Immature natural killer cell (primary cell): Measurements from ENCODE around the gene DOCK8. TPM values are rescaled to one million over a fixed set of nuclear protein-coding genes. Genes with fewer than 3 reads are reported as not detected.

Source experiments
- DNase-seq, 3 donors: peaks; one replicate each; pipeline ENCODE4 v3.0.0; 2022; ENCODE audit warnings: mixed read lengths in 1 of 3
- H3K27ac Mint-ChIP-seq, 6 donors: one replicate each; pipeline ENCODE4 v1.8.0; 2020; ENCODE audit warnings: mixed read lengths in 6 of 6, mild to moderate bottlenecking in 5 of 6, inconsistent platforms in 4 of 6, moderate library complexity in 3 of 6
- H3K27me3 Mint-ChIP-seq, 3 donors: one replicate each; pipeline ENCODE4 v1.8.0; 2020 to 2021; ENCODE audit warnings: low read depth in 3 of 3, mild to moderate bottlenecking in 3 of 3, mixed read lengths in 3 of 3, moderate library complexity in 3 of 3, inconsistent platforms in 1 of 3
- H3K36me3 Mint-ChIP-seq, 3 donors: one replicate each; pipeline ENCODE4 v1.8.0; 2020; ENCODE audit warnings: mixed read lengths in 3 of 3, inconsistent platforms in 2 of 3, mild to moderate bottlenecking in 2 of 3
- H3K4me1 Mint-ChIP-seq, 2 donors: one replicate each; pipeline ENCODE4 v1.8.0; 2020; ENCODE audit warnings: inconsistent platforms in 2 of 2, mild to moderate bottlenecking in 2 of 2, mixed read lengths in 2 of 2, moderate library complexity in 1 of 2
- H3K4me3 Mint-ChIP-seq, 5 donors: one replicate each; pipeline ENCODE4 v1.8.0; 2020; ENCODE audit warnings: mild to moderate bottlenecking in 5 of 5, mixed read lengths in 5 of 5, inconsistent platforms in 3 of 5, moderate library complexity in 3 of 5
- H3K9me3 Mint-ChIP-seq, 6 donors: one replicate each; pipeline ENCODE4 v1.8.0; 2020; ENCODE audit warnings: mild to moderate bottlenecking in 6 of 6, mixed read lengths in 6 of 6, inconsistent platforms in 4 of 6, moderate library complexity in 3 of 6
- polyA plus RNA-seq, 3 donors: library from polyadenylated mRNA; unstranded; fragments of 300-500 nt; fragmentation: Illumina TruSeq; gene quantifications; one replicate each; pipeline ENCODE4 v1.2.3, GENCODE V29; 2021

Gene DOCK8
- polyA plus RNA-seq, 3 donors from 2014 or later = 15.3 to 81.9 (median 25.7) TPM

DNA sequence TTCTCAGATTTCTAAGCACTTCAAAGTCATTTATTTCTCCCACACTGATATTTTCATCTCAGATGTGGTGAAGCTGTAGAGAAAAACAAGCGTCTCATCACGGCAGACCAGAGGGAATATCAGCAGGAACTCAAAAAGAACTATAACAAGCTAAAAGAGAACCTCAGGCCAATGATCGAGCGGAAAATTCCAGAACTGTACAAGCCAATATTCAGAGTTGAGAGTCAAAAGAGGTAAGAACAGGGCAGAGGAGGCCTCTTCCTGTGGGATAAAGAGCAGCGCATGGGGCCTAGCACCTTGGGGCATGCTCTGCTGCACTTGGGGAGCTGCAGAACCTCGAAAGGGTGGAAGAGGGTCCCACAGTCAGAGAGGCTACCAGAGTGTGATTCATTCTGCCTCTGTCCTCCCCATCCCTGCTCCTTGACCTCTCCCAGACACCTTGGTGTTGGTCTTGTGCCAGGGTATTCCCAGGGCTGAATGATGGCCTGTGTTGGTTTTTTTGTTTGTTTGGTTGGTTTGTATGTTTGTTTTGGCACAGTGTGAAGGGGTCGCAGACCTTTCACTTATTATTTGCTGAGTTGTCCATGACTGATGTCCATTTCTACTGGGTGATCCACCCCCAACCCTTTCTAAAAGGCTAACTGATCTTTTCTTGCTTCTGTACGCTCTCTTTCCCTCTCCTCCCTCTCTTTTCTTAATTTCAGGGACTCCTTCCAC is 248.9 kb downstream of the DOCK8 start:
- no peak overlapping the region for H3K4me3 Mint-ChIP-seq
- H3K4me1 Mint-ChIP-seq = peaks cover 39 to 44% of the 10 kb centered on the region in 2 donors
- H3K36me3 Mint-ChIP-seq = peaks cover 19 to 35% (median 25%) of the 10 kb centered on the region in 3 donors
- no peaks in the 10 kb centered on the region for H3K9me3 Mint-ChIP-seq
- H3K27ac Mint-ChIP-seq = peak overlapping the region in 3 of 6 donors; percentile 4 to 66 (median 48)
- peaks cover 0 to 5% (median 0%) of the 10 kb centered on the region in 3 donors for H3K27me3 Mint-ChIP-seq
- DNase-seq = no peak

DNA sequence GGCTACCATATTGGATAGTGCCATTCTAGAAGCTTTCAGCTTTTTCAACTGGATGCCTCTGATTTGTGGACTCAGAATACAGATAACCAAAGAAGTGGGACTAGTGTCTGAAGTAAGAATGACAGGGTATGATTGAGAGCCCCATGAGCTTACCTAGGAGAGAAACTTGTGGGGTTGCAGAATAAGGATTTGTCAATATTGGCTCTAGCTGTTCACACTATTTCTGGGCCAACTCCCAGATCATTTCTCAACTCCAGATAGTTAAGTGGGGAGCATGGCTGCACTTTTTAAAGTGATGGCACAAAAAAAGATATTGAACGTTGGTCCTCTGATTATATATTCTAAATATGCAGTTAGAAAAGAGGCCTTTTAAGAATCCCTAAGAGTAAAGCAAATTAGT is 252.1 kb downstream of the DOCK8 start:
- H3K36me3 Mint-ChIP-seq = peaks cover 19 to 35% (median 25%) of the 10 kb centered on the region in 3 donors

DNA sequence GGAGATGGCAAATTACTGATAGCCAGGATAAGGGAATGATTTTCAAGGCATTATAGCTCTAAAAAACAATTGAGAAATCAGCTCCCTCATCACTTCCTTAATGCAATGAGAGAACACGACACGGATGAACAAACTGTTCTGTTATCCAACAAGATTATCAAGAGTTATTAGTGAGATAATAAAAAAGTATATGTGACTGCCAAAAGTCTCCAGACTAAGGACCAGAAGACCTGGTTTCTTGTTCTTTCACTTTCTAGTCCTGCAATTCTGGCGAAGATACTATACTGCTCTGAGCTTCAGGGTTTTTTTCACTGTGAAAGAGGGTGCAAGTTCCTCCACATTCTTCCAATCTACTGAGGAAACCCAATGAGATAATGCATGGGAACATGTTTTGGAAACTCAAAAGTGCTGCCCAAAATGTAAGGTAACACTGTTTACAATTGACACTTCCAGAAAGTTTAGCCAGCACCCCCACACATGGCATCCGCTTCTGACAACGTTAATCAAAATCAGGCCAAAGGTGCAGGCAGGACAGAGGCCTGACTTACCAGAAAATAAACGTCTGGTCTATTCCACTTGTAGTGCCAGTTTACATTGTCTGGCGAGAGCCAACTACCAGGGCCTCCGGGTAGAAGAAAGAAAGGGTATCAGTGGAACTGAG is 254.2 kb downstream of the DOCK8 start:
- Mint-ChIP-seq H3K27me3 (peaks cover 9 to 13% (median 11%) of the 10 kb centered on the region in 3 donors), H3K36me3 (peaks cover 15 to 21% (median 19%) of the 10 kb centered on the region in 3 donors), H3K4me3 (peak overlapping the region; percentile 71 to 89 (median 78)), H3K27ac (peak overlapping the region; percentile 72 to 90 (median 80)), H3K4me1 (peaks cover 24 to 29% of the 10 kb centered on the region in 2 donors), H3K9me3 (no peaks in the 10 kb centered on the region)
- DNase-seq = no peak

More for the DNA sequence above, 252.1 kb downstream of the DOCK8 start:
- H3K27ac Mint-ChIP-seq = peak overlapping the region in 1 of 6 donors; percentile 40
- DNase-seq = no peak
- no peaks in the 10 kb centered on the region for H3K9me3 Mint-ChIP-seq
- H3K4me1 Mint-ChIP-seq = peaks cover 36 to 41% of the 10 kb centered on the region in 2 donors
- no peak overlapping the region for H3K4me3 Mint-ChIP-seq
- H3K27me3 Mint-ChIP-seq = peaks cover 11 to 13% (median 12%) of the 10 kb centered on the region in 3 donors

DNA sequence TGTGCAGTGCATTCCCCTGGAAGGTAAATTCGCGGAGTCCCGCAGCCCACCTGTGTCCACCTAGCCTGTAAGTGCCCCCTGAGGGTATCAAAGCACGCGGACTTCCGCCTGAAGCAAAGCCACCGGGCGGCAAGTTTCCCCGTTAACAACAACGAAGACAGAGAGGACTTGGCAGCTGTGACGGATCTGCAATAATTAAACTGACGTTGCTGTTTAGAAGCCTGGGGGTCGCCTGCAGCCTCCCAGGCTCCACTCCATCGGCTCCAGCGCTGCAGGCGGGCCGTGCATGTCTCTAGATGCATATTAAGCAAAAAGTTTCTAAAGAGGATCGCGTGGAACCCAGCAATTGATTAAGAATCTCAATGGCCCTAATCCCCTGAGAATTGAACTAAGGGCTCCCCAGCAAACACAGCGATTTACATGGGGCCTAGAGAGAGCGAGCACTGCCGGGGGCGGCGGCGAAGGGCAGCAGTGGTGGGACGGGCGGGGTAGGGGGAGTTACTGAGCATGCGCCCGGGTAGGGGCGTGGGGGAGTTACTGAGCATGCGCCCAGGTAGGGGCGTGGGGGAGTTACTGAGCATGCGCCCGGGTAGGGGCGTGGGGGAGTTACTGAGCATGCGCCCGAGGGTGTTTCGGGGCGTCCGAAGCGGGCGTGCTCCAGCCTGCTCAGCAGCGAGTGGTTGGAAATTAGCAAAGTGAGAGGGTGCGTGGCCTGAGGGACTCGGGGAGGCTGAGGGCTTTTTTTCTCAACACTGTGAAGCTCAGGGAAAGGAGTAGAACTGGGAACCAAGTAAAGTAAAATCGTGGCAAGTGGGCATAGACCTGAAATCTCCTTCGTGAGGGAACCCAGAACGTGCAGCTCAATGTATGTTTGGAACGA is 255.2 kb downstream of the DOCK8 start:
- Mint-ChIP-seq H3K4me1 (peaks cover 24 to 29% of the 10 kb centered on the region in 2 donors), H3K36me3 (peaks cover 11 to 15% (median 12%) of the 10 kb centered on the region in 3 donors), H3K9me3 (peaks cover 0 to 1% (median 0%) of the 10 kb centered on the region in 6 donors), H3K4me3 (peak overlapping the region; percentile 91 to 100 (median 93)), H3K27ac (peak overlapping the region; percentile 82 to 94 (median 89)), H3K27me3 (peaks cover 7 to 15% (median 11%) of the 10 kb centered on the region in 3 donors)
- peak; percentile 83 to 90 (median 89) for DNase-seq

DNA sequence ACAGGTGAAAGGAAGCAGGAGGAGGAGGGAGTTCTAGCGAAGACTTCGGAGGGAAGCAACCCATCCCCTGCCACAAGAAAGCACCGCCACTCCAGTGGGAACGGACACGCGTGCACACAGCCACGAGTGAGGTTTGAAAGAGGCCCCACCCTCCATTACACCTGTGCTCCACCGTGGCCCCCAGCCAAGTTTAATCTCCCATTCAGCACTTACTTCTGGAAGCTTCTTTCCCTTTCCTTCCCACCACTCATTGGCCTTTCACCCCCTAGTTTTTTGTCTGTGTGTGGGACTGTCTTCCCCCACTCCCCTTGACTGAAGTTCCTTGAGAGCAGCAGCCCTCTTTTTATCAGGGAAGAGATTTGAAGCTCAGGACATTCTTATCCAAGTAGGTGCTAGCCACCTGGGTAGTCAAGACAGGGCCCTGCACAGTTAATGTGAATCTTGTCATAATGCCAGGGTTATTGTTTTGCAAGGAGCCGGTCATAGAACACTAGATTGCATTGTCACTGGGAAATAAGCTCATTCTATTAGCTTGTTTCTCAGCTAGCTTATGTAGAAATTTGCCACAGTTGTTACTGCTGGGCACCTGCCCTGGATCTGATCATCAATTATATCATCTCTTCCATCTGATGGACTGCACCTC is 256.0 kb downstream of the DOCK8 start:
- Mint-ChIP-seq H3K27me3 (peaks cover 7 to 15% (median 11%) of the 10 kb centered on the region in 3 donors), H3K4me1 (peaks cover 24 to 29% of the 10 kb centered on the region in 2 donors), H3K36me3 (peaks cover 3 to 10% (median 7%) of the 10 kb centered on the region in 3 donors), H3K4me3 (peak overlapping the region; percentile 91 to 100 (median 93)), H3K27ac (peak overlapping the region; percentile 82 to 94 (median 89)), H3K9me3 (peaks cover 0 to 1% (median 0%) of the 10 kb centered on the region in 6 donors)
- no peak for DNase-seq

DNA sequence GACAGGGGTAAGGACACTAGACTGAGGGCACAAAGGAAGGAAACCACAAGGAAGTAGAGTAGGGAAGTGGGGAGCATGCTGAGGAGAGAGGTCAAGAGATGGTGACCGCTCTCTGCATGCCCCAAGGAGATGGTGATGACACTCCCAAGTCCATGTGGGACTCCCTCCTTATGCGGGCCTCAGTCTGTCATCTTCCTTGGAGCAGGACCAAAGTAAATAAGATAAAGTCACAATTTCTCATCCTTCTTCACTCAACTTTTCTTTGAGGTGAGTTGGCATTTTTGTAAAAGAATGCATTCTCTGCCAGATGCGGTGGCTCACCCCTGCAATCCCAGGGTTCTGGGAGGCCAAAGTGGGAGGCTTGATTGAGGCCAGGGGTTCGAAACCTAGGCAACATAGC is 256.7 kb downstream of the DOCK8 start:
- H3K27ac Mint-ChIP-seq = peak overlapping the region in 3 of 6 donors; percentile 29 to 90 (median 55)
- H3K9me3 Mint-ChIP-seq = peaks cover 0 to 1% (median 0%) of the 10 kb centered on the region in 6 donors
- peaks cover 7 to 15% (median 11%) of the 10 kb centered on the region in 3 donors for H3K27me3 Mint-ChIP-seq
- H3K4me3 Mint-ChIP-seq = peak overlapping the region; percentile 91 to 100 (median 93)
- H3K4me1 Mint-ChIP-seq = peaks cover 24 to 29% of the 10 kb centered on the region in 2 donors
- peaks cover 0 to 8% (median 3%) of the 10 kb centered on the region in 3 donors for H3K36me3 Mint-ChIP-seq
- no peak for DNase-seq

DNA sequence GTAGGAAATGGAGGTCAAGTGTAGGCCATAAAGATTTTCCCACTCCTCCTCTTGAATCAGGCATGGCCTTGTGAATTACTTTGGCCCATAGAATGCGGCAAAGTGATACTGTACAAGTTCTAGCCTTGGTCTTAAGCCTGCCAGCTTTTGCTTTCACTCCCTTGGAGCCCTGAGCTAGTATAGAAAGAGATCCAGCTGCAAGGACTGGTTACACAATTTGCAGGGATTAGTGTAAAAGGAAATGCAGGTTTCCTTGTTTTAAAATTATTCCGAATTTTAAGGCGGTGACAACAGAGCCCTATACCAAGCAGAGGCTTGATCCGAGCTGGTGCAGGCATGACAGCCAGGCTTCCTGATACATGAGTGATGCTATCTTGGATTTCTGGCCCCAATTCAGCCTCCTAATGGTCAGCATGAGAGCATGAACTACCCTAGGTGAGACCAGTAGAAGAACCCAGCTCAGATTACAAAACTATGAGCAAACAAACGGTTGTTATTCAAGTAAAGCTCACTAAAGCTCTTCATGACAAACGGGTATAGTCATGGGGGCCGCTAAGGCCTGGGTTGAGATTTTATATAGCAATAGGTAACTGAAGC is 257.9 kb downstream of the DOCK8 start:
- Mint-ChIP-seq H3K27ac (no peak overlapping the region), H3K9me3 (peaks cover 0 to 1% (median 0%) of the 10 kb centered on the region in 6 donors), H3K4me1 (peaks cover 24 to 29% of the 10 kb centered on the region in 2 donors), H3K27me3 (peaks cover 11 to 15% (median 13%) of the 10 kb centered on the region in 3 donors), H3K4me3 (no peak overlapping the region), H3K36me3 (peaks cover 0 to 18% (median 13%) of the 10 kb centered on the region in 3 donors)
- DNase-seq = no peak

DNA sequence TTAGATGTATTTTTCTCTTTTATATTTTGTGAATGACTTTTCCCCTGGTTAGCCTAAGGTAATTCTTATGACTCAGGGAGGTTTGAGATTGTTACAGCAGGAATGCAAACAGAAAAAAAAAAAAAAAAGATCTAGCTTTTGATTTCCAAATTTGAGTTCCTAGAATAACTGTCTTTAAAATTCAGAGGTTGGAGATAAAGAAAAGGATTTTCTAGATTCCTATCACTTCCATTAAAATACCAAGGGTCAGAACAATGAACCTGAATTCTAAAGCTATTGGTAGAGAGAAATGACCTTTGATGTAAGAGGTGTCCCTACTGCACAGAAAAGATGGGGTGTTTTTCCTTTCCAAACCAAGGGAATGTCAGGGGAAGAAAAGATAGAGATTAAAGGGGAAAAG is 262.5 kb downstream of the DOCK8 start:
- Mint-ChIP-seq H3K4me1 (no peaks in the 10 kb centered on the region), H3K36me3 (peaks cover 0 to 29% (median 14%) of the 10 kb centered on the region in 3 donors), H3K27ac (no peak overlapping the region), H3K9me3 (peaks cover 0 to 1% (median 0%) of the 10 kb centered on the region in 6 donors), H3K4me3 (no peak overlapping the region), H3K27me3 (peaks cover 2 to 7% (median 2%) of the 10 kb centered on the region in 3 donors)
- no peak for DNase-seq

DNA sequence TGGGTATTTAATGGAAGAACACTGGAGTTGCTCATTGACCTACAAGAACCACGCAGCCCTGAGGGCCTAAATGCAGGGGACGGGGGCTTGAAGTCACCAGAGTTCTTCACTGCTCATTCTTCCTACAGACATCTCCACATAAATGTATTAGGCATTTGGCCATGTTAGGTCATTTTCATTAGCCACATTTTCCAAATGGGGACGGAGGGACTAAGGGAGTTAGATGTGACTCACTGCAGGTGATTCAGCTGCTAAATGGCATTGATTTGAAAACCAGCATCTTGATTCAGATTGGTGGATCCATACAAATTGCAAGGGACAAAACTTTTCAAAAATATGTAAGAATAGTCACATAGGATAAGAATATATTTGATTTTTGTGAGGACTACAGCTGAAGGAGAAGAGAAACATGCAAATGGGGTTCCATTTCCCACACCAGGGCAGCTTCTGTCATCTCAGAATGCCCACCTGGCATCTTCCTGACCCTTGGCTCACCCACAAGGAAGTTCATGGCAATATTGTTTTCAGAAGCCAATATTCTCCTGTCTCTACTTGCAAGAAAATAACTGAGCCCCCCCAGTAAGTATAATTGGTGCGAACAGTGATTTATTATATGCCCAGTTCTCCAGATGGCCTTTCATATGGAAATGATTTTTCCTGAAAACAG is 264.8 kb downstream of the DOCK8 start:
- Mint-ChIP-seq H3K4me3 (no peak overlapping the region), H3K36me3 (peaks cover 0 to 30% (median 14%) of the 10 kb centered on the region in 3 donors)

DNA sequence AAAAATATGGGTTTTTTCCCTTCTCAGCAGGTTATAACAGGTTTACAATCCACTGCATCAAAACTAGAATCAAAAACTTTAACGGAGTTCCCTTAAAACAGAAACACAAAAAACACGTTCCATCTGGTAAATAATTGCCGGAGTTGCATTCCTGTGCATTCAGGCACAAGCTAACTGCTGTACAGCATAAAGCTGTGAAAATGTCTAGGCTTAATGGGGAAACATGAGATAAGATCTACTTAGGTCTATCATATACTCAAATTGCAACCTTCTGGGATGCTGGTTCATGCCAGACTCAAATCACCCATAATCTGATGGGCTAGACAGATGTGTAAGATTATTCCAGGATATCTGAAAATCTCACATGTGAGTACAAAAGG is 265.3 kb downstream of the DOCK8 start:
- Mint-ChIP-seq H3K27me3 (peaks cover 0 to 7% (median 4%) of the 10 kb centered on the region in 3 donors), H3K27ac (no peak overlapping the region), H3K9me3 (peaks cover 0 to 2% (median 0%) of the 10 kb centered on the region in 6 donors), H3K36me3 (peaks cover 0 to 27% (median 19%) of the 10 kb centered on the region in 3 donors), H3K4me3 (no peak overlapping the region), H3K4me1 (no peaks in the 10 kb centered on the region)
- DNase-seq = no peak

More for the DNA sequence above, 264.8 kb downstream of the DOCK8 start:
- no peaks in the 10 kb centered on the region for H3K4me1 Mint-ChIP-seq
- H3K9me3 Mint-ChIP-seq = peaks cover 0 to 2% (median 0%) of the 10 kb centered on the region in 6 donors
- no peak for DNase-seq
- no peak overlapping the region for H3K27ac Mint-ChIP-seq
- peaks cover 2 to 7% (median 4%) of the 10 kb centered on the region in 3 donors for H3K27me3 Mint-ChIP-seq

DNA sequence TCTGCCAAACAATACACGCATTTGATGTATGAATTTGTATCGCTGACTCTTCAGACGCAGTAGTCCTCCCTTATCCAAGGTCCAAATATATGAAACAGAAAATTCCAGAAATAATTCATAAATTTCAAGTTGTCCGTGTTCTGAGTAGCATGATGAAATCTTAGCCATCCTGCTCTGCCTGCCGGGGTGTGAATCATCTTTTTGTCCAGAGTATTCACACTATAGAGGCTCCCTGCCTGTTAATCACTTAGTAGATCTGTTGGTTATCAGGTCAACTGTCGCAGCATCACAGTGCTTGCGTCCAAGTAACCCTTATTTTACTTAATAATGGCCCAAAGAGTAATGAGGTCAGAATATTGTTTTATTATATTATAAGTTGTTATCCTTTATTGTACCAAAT is 268.1 kb downstream of the DOCK8 start:
- Mint-ChIP-seq H3K27me3 (peaks cover 0 to 5% (median 3%) of the 10 kb centered on the region in 3 donors), H3K27ac (no peak overlapping the region)

DNA sequence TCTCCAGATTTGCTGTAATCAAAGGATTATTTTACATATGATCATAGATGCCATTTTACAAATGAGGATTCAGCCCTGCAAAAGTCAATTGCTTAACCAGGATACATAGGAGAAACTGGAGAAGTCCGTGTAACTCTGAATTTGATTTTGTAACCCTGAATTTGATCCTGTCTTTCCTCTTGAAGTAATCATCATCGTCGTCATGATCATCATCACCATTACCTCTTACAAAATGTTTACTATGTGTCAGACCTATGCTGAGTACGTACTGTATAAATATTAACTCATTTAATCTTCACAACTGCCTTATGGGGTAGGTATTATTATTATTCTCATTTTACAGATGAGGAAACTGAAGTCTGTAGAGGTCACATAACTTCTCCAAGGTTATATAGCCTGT is 271.5 kb downstream of the DOCK8 start:
- H3K27me3 Mint-ChIP-seq = peaks cover 0 to 8% (median 0%) of the 10 kb centered on the region in 3 donors
- peaks cover 0 to 2% (median 0%) of the 10 kb centered on the region in 6 donors for H3K9me3 Mint-ChIP-seq
- peaks cover 6 to 14% of the 10 kb centered on the region in 2 donors for H3K4me1 Mint-ChIP-seq
- DNase-seq = no peak
- peaks cover 0 to 5% (median 3%) of the 10 kb centered on the region in 3 donors for H3K36me3 Mint-ChIP-seq
- H3K27ac Mint-ChIP-seq = no peak overlapping the region
- no peak overlapping the region for H3K4me3 Mint-ChIP-seq

More for the DNA sequence above, 268.1 kb downstream of the DOCK8 start:
- H3K4me3 Mint-ChIP-seq = no peak overlapping the region
- peaks cover 0 to 12% (median 5%) of the 10 kb centered on the region in 3 donors for H3K36me3 Mint-ChIP-seq
- H3K4me1 Mint-ChIP-seq = peaks cover 6 to 9% of the 10 kb centered on the region in 2 donors
- H3K9me3 Mint-ChIP-seq = peaks cover 0 to 2% (median 0%) of the 10 kb centered on the region in 6 donors
- no peak for DNase-seq
